Activated CD4-positive, alpha-beta T cell treated with anti-CD3 and anti-CD28 coated beads, Interleukin-2, amount 10 ng/mL, durations not matched to agents 7 days and 5 days (primary cell): Measurements from ENCODE around the gene CNIH2. TPM values are rescaled to one million over a fixed set of nuclear protein-coding genes. Genes with fewer than 3 reads are reported as not detected.
"Not testable (repeated sequence)": the region's sequence is repeated elsewhere in the genome, so short reads cannot be mapped to it uniquely, and the experiment has no call there.

ENCODE experiments used
- CTCF ChIA-PET: fragments of 350-600 bp; sonication (Branson Sonifier 250); formaldehyde crosslinking; loops from one replicate; lab custom pipeline; 2021; ENCODE audit warnings: antibody characterized with exemption; lab: Charles Lee
- POLR2A ChIA-PET: fragments of 350-600 bp; sonication (Branson Sonifier 250); formaldehyde crosslinking; loops from one replicate; lab custom pipeline; 2021; ENCODE audit warnings: antibody characterized with exemption; lab: Charles Lee
- DNase-seq: peaks from one replicate; pipeline ENCODE4 v3.0.0-alpha.2; 2020
- H3K27ac Mint-ChIP-seq: one replicate; pipeline ENCODE4 v1.8.0; 2021; ENCODE audit warnings: mild to moderate bottlenecking, moderate library complexity, mixed read lengths
- H3K27me3 Mint-ChIP-seq: one replicate; pipeline ENCODE4 v1.8.0; 2021; ENCODE audit warnings: mixed read lengths
- H3K36me3 Mint-ChIP-seq: one replicate; pipeline ENCODE4 v1.8.0; 2021; ENCODE audit warnings: low read depth, mixed read lengths
- H3K4me1 Mint-ChIP-seq: one replicate; pipeline ENCODE4 v1.8.0; 2021; ENCODE audit warnings: mixed read lengths
- H3K4me3 Mint-ChIP-seq: one replicate; pipeline ENCODE4 v1.8.0; 2021; ENCODE audit warnings: mild to moderate bottlenecking, moderate library complexity, mixed read lengths
- H3K9me3 Mint-ChIP-seq: one replicate; pipeline ENCODE4 v1.8.0; 2021; ENCODE audit warnings: mixed read lengths
- total RNA-seq, 2 experiments: library from RNA; stranded (reverse); gene quantifications; one replicate each; pipeline ENCODE4 v1.2.3, GENCODE V29; 2021

CNIH2 gene
- total RNA-seq, 2 experiments from 2014 or later: 2.5 TPM

GRCh38 chr11:66315498-66315885, 37.5 kb downstream of the CNIH2 start:
- DNase-seq: no peak
- Mint-ChIP-seq H3K9me3 (peaks cover 6% of the 10 kb centered on the region), H3K27me3 (no peaks in the 10 kb centered on the region), H3K36me3 (peaks cover 10% of the 10 kb centered on the region), H3K4me3 (peak overlapping the region; percentile 40), H3K27ac (peak overlapping the region; percentile 82), H3K4me1 (peaks cover 68% of the 10 kb centered on the region)
- CTCF ChIA-PET: interaction anchor here (0.9 to 3.8 kb wide), 4 partner anchors 10 to 73 kb away, joined by 3 to 17 read pairs (median 4); partner anchors contain the start of gene RIN1
- POLR2A ChIA-PET: no interaction called here

DNA sequence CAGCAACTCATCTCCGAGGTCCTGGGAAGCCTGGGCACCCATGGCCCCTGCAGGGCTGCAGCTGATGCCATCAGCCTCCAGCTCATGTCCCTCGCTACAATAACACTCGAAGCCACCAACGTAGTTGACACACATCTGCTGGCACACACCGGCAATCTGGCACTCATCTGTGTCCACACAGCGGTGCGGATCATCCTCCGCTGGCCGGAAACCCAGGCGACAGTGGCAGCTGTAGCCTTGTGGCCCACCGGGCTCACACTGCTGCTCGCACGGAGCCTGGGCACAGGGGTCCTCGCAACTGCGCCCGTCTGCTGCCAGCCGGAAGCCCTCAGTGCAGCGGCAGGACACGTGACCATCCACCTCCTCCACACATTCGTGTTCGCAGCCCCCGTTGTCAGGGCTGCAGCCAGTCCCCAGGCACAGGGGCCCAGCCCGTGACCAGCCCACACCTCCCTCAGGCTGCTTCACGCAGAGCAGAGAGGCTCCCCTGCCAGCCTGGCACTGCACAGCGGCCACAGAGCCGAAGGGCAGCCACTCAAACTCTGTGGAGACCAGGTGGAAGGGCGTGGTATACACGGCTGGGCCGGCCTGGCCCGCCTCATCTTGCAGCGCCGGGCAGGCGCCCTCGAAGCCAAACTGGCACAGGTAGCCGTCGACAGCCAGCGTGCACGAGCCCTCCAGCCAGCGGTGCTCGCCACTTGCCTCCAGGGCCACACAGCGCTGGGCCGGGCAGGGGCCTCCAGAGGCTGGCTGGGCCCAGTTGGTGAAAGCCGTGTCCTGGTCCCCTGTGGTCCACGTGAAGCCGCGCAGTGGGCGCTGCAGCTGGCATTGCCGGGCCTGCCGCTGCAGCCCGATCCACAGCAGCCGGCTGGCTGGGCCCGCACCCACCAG, 38.2 kb downstream of the CNIH2 start:
- ChIA-PET CTCF (interaction anchor here (0.9 to 3.8 kb wide), 5 partner anchors 11 to 93 kb away, joined by 3 to 17 read pairs (median 3); partner anchors contain the start of gene RIN1), POLR2A (no interaction called here)
- Mint-ChIP-seq H3K36me3 (peaks cover 12% of the 10 kb centered on the region), H3K27me3 (no peaks in the 10 kb centered on the region), H3K4me1 (peaks cover 70% of the 10 kb centered on the region), H3K27ac (peak overlapping the region; percentile 41), H3K4me3 (peak overlapping the region; percentile 40), H3K9me3 (peaks cover 6% of the 10 kb centered on the region)
- no peak for DNase-seq

DNA sequence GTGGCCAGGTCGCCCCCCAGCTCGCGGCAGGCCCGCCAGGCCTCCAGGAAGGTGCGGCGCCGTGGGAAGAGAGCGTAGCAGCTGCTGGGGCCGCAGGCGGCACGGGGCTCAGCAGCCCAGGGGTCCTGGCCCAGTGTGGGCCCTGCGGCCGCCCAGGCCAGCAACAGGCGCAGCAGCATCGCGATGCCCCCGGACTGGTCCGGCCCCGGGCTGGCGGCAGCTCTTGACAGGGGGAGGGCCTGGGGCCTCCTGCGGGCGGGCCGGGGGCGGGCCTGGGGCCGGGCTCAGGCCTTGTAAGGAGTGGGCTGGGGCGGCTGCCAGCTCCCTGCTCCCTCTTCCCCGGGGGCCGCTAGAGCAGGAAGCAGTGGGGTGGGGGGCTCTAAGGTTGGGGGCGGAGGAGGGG, 38.9 kb downstream of the CNIH2 start, which contains the start of gene CD248:
TSS of gene CD248 (minus strand) at position 196 of the 403 bp plus-strand sequence. CDS start at position 179, 17 bp downstream.
- peaks cover 68% of the 10 kb centered on the region for H3K4me1 Mint-ChIP-seq

GRCh38 chr11:66317322-66317722, 39.3 kb downstream of the CNIH2 start:
- ChIA-PET POLR2A (no interaction called here), CTCF (interaction anchor here (0.6 to 3.8 kb wide), 6 partner anchors 12 to 1001 kb away, joined by 3 to 17 read pairs (median 3); partner anchors contain the start of gene YIF1A)
- Mint-ChIP-seq H3K27me3 (no peaks in the 10 kb centered on the region), H3K27ac (peak overlapping the region; percentile 97), H3K4me3 (peak overlapping the region; percentile 42), H3K36me3 (peaks cover 12% of the 10 kb centered on the region), H3K4me1 (peaks cover 69% of the 10 kb centered on the region), H3K9me3 (peaks cover 6% of the 10 kb centered on the region)
- DNase-seq: peak; percentile 44

More for the DNA sequence above, 38.9 kb downstream of the CNIH2 start, which contains the start of gene CD248:
- Mint-ChIP-seq H3K9me3 (peaks cover 6% of the 10 kb centered on the region), H3K27me3 (no peaks in the 10 kb centered on the region), H3K36me3 (peaks cover 12% of the 10 kb centered on the region), H3K27ac (peak within 1 kb of the TSS; percentile 97), H3K4me3 (peak within 1 kb of the TSS; percentile 42)
- DNase-seq: no peak
- ChIA-PET CTCF (interaction anchor here (1.0 to 3.8 kb wide), 5 partner anchors 13 to 94 kb away, joined by 3 to 17 read pairs (median 3); partner anchors contain the start of gene YIF1A), POLR2A (no interaction called here)

DNA sequence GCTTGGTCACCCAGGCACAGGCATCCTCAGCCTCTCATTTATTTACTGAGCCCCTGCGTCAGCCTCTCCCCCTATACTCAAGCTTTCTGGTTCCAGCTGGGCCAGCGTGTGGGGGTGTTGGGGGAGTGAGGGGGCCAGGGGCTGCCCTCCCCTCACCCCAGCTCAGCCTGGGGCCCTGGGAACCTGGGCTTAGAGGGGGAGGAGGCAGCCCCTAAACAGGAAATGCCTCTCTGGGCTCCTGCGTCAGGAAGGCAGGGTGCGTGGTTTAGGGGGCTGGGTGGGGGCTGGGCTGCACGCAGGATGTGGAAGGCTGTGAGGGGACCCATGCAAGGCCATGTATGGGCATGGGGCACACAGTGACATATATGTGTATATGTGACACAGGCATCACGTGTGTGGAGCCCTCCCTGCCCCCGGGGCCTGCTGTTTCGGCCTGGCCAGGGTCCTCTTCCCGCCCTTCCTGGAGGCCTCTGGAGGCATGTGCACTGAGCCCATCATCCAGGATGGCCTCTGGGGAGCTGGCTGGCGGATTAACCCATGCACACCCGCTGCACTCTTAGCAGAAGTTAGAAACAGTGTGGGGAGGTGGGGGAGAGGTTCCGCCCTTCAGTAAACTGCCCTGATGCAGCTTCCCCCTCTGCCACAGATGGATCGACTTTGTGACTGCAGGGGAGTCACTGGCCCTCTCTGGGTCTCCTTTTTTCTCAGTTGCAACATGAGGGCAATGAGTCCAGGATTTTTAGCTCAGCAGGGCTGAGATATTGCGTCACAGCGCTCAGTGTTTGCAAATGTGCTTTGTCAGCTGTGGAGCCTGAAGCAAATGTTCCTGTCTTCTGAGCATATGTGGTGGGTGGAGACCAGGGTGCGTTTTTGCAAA, 40.0 kb downstream of the CNIH2 start:
- H3K4me3 Mint-ChIP-seq: peak overlapping the region; percentile 42
- ChIA-PET POLR2A (no interaction called here), CTCF (interaction anchor here (0.6 to 3.8 kb wide), 6 partner anchors 12 to 1002 kb away, joined by 3 to 17 read pairs (median 3); partner anchors contain the start of gene YIF1A)
- H3K36me3 Mint-ChIP-seq: peaks cover 12% of the 10 kb centered on the region
- peaks cover 6% of the 10 kb centered on the region for H3K9me3 Mint-ChIP-seq
- peak overlapping the region; percentile 97 for H3K27ac Mint-ChIP-seq
- H3K27me3 Mint-ChIP-seq: no peaks in the 10 kb centered on the region
- peaks cover 72% of the 10 kb centered on the region for H3K4me1 Mint-ChIP-seq
- DNase-seq: peak; percentile 70

GRCh38 chr11:66318600-66318970, 40.6 kb downstream of the CNIH2 start:
- peak overlapping the region; percentile 97 for H3K27ac Mint-ChIP-seq
- ChIA-PET POLR2A (no interaction called here), CTCF (interaction anchor here (3.8 kb wide), 1 partner anchor 11 kb away, joined by 17 read pairs; no protein-coding TSS in a partner anchor)
- H3K4me3 Mint-ChIP-seq: no peak overlapping the region
- H3K27me3 Mint-ChIP-seq: no peaks in the 10 kb centered on the region
- H3K36me3 Mint-ChIP-seq: peaks cover 12% of the 10 kb centered on the region
- DNase-seq: no peak
- H3K9me3 Mint-ChIP-seq: peaks cover 6% of the 10 kb centered on the region
- peaks cover 68% of the 10 kb centered on the region for H3K4me1 Mint-ChIP-seq

GRCh38 chr11:66320289-66320688, 42.3 kb downstream of the CNIH2 start:
- POLR2A ChIA-PET, DNase-seq, H3K9me3 Mint-ChIP-seq, H3K4me3 Mint-ChIP-seq, CTCF ChIA-PET, H3K27me3 Mint-ChIP-seq: not testable (repeated sequence)
- peaks cover 12% of the 10 kb centered on the region for H3K36me3 Mint-ChIP-seq
- H3K4me1 Mint-ChIP-seq: peaks cover 69% of the 10 kb centered on the region
- peak overlapping the region; percentile 41 for H3K27ac Mint-ChIP-seq

DNA sequence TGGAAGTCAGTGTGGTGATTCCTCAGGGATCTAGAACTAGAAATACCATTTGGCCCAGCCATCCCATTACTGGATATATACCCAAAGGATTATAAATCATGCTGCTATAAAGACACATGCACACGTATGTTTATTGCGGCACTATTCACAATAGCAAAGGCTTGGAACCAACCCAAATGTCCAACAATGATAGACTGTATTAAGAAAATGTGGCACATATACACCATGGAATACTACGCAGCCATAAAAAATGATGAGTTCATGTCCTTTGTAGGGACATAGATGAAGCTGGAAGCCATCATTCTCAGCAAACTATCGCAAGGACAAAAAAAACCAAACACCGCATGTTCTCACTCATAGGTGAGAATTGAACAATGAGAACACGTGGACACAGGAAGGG, 42.8 kb downstream of the CNIH2 start:
- not testable (repeated sequence) for H3K27me3 Mint-ChIP-seq
- H3K4me1 Mint-ChIP-seq: peaks cover 69% of the 10 kb centered on the region

GRCh38 chr11:66321606-66322005, 43.6 kb downstream of the CNIH2 start:
- H3K27me3 Mint-ChIP-seq: no peaks in the 10 kb centered on the region
- ChIA-PET POLR2A (no interaction called here), CTCF (interaction anchor here (0.8 to 1.2 kb wide), 2 partner anchors 10 to 14 kb away, joined by 3 read pairs; partner anchors contain the start of gene RIN1)
- H3K4me1 Mint-ChIP-seq: peaks cover 71% of the 10 kb centered on the region
- H3K36me3 Mint-ChIP-seq: peaks cover 12% of the 10 kb centered on the region
- H3K27ac Mint-ChIP-seq: no peak overlapping the region
- no peak for DNase-seq
- H3K9me3 Mint-ChIP-seq: peaks cover 6% of the 10 kb centered on the region
- no peak overlapping the region for H3K4me3 Mint-ChIP-seq

More for the DNA sequence above, 42.8 kb downstream of the CNIH2 start:
- POLR2A ChIA-PET, H3K9me3 Mint-ChIP-seq, H3K4me3 Mint-ChIP-seq, DNase-seq, CTCF ChIA-PET: not testable (repeated sequence)
- H3K36me3 Mint-ChIP-seq: peaks cover 12% of the 10 kb centered on the region
- H3K27ac Mint-ChIP-seq: peak overlapping the region; percentile 66

- peaks cover 6% of the 10 kb centered on the region for H3K9me3 Mint-ChIP-seq
- no peak overlapping the region for H3K27ac Mint-ChIP-seq
- H3K4me3 Mint-ChIP-seq: no peak overlapping the region
- peaks cover 12% of the 10 kb centered on the region for H3K36me3 Mint-ChIP-seq
- no peaks in the 10 kb centered on the region for H3K27me3 Mint-ChIP-seq
- DNase-seq: no peak
- H3K4me1 Mint-ChIP-seq: peaks cover 71% of the 10 kb centered on the region
- CTCF ChIA-PET: interaction anchor here (0.9 kb wide), 1 partner anchor 10 kb away, joined by 3 read pairs; no protein-coding TSS in a partner anchor
- POLR2A ChIA-PET: no interaction called here
Observed at GRCh38 chr11:66322732-66323427, 44.9 kb downstream of the CNIH2 start.

GRCh38 chr11:66323684-66324083, 45.7 kb downstream of the CNIH2 start:
- peaks cover 6% of the 10 kb centered on the region for H3K9me3 Mint-ChIP-seq
- DNase-seq: no peak
- H3K36me3 Mint-ChIP-seq: peaks cover 10% of the 10 kb centered on the region
- no peaks in the 10 kb centered on the region for H3K27me3 Mint-ChIP-seq
- peaks cover 71% of the 10 kb centered on the region for H3K4me1 Mint-ChIP-seq
- ChIA-PET POLR2A (no interaction called here), CTCF (interaction anchor here (0.6 to 1.6 kb wide), 2 partner anchors 11 to 292 kb away, joined by 3 to 5 read pairs; no protein-coding TSS in a partner anchor)
- H3K4me3 Mint-ChIP-seq: no peak overlapping the region
- no peak overlapping the region for H3K27ac Mint-ChIP-seq
